GM21717 (cell line): ENCODE data around the gene AHCYL2.
"Not testable (repeated sequence)": the region's sequence is repeated elsewhere in the genome, so short reads cannot be mapped to it uniquely, and the experiment has no call there.

Experiments used
- ATAC-seq: cut with Tn5 transposase; IDR thresholded peaks from one replicate; pipeline ENCODE4 v1.9.1; 2021; ENCODE audit warnings: mild to moderate bottlenecking, moderate library complexity; ENCODE audit not compliant: unreplicated experiment

AHCYL2 gene

GRCh38 chr7:129208667-129209066, 16.2 kb upstream of the AHCYL2 start:
- ATAC-seq: no peak

GRCh38 chr7:129209067-129209926, 15.5 kb upstream of the AHCYL2 start:
- no peak for ATAC-seq

GRCh38 chr7:129210256-129210988, 14.4 kb upstream of the AHCYL2 start:
- peak; percentile 53 for ATAC-seq

- ATAC-seq: no peak
These were observed 13.9 kb upstream of the AHCYL2 start for GRCh38 chr7:129210989-129211312.

GRCh38 chr7:129212126-129212525, 12.7 kb upstream of the AHCYL2 start:
- no peak for ATAC-seq

GRCh38 chr7:129212596-129212995, 12.2 kb upstream of the AHCYL2 start:
- ATAC-seq: no peak

GRCh38 chr7:129213828-129214227, 11.0 kb upstream of the AHCYL2 start:
- no peak for ATAC-seq

GRCh38 chr7:129215691-129216090, 9.1 kb upstream of the AHCYL2 start:
- ATAC-seq: not testable (repeated sequence)

GRCh38 chr7:129216101-129216715, 8.6 kb upstream of the AHCYL2 start:
- ATAC-seq: not testable (repeated sequence)

GRCh38 chr7:129216821-129217416, 7.9 kb upstream of the AHCYL2 start:
- not testable (repeated sequence) for ATAC-seq

- no peak for ATAC-seq
These were observed 6.2 kb upstream of the AHCYL2 start for GRCh38 chr7:129218514-129219062.

GRCh38 chr7:129219166-129219565, 5.7 kb upstream of the AHCYL2 start:
- ATAC-seq: not testable (repeated sequence)

- ATAC-seq: no peak
These were observed 2.8 kb upstream of the AHCYL2 start for GRCh38 chr7:129222064-129222463.

GRCh38 chr7:129225206-129225930, 538 bp downstream of the AHCYL2 start:
- ATAC-seq: peak; percentile 40

- ATAC-seq: no peak
These were observed 1.2 kb downstream of the AHCYL2 start for GRCh38 chr7:129225931-129226572.

GRCh38 chr7:129227646-129228578, 3.1 kb downstream of the AHCYL2 start:
- no peak for ATAC-seq

GRCh38 chr7:129228633-129229032, 3.8 kb downstream of the AHCYL2 start:
- ATAC-seq: no peak

- no peak for ATAC-seq
These were observed 6.8 kb downstream of the AHCYL2 start for GRCh38 chr7:129231666-129232065.

GRCh38 chr7:129238546-129238945, 13.7 kb downstream of the AHCYL2 start:
- ATAC-seq: no peak
